SHP77 treated with DMSO at 0.1 percent for 48 hours (cell line): ENCODE data around the gene DHX30.
"Not testable (repeated sequence)": the region's sequence is repeated elsewhere in the genome, so short reads cannot be mapped to it uniquely, and the experiment has no call there.

ENCODE experiments used
- DNase-seq: peaks from one replicate; lab custom pipeline; 2025; lab: John Stamatoyannopoulos, UW

Gene DHX30

GRCh38 chr3:47802734-47803479 is at the start of gene DHX30:
TSS of gene DHX30 (plus strand) at chr3:47803138. CDS start at chr3:47810684, 7,546 bp downstream.
- peak; percentile 75 for DNase-seq

GRCh38 chr3:47758261-47759025 is 44.5 kb upstream of the DHX30 start:
- no peak for DNase-seq

- not testable (repeated sequence) for DNase-seq
Observed at GRCh38 chr3:47760207-47760606, 42.7 kb upstream of the DHX30 start.

GRCh38 chr3:47761046-47761445 is 41.9 kb upstream of the DHX30 start:
- no peak for DNase-seq

- no peak for DNase-seq
Observed at GRCh38 chr3:47762233-47762632, 40.7 kb upstream of the DHX30 start.

GRCh38 chr3:47766186-47766585 is 36.8 kb upstream of the DHX30 start:
- no peak for DNase-seq

- DNase-seq = no peak
Observed at GRCh38 chr3:47772047-47772446, 30.9 kb upstream of the DHX30 start.

GRCh38 chr3:47772788-47773187 is 30.1 kb upstream of the DHX30 start:
- DNase-seq = no peak

- no peak for DNase-seq
Observed at GRCh38 chr3:47778746-47779145, 24.2 kb upstream of the DHX30 start.

GRCh38 chr3:47780741-47781684 is 21.9 kb upstream of the DHX30 start:
- DNase-seq = peak; percentile 55

- DNase-seq = peak; percentile 97
Observed at GRCh38 chr3:47781685-47782445, 21.1 kb upstream of the DHX30 start, which contains the start of gene SMARCC1. TSS of gene SMARCC1 (minus strand) at chr3:47781893. CDS start at chr3:47781797, 96 bp downstream.

GRCh38 chr3:47782446-47783308 is 20.3 kb upstream of the DHX30 start:
- DNase-seq = no peak

GRCh38 chr3:47783673-47784072 is 19.3 kb upstream of the DHX30 start:
- DNase-seq = no peak

GRCh38 chr3:47791193-47791855 is 11.6 kb upstream of the DHX30 start:
- no peak for DNase-seq

- DNase-seq = no peak
Observed at GRCh38 chr3:47792699-47793098, 10.2 kb upstream of the DHX30 start.

GRCh38 chr3:47794544-47794943 is 8.4 kb upstream of the DHX30 start:
- no peak for DNase-seq

- DNase-seq = no peak
Observed at GRCh38 chr3:47799733-47800132, 3.2 kb upstream of the DHX30 start.

- DNase-seq = peak; percentile 35
Observed at GRCh38 chr3:47803480-47804025, 615 bp downstream of the DHX30 start.

- DNase-seq = no peak
Observed at GRCh38 chr3:47804577-47804976, 1.6 kb downstream of the DHX30 start.
